HepG2 (cell line): ENCODE results near the gene RLN3. TPM values are rescaled to one million over a fixed set of nuclear protein-coding genes. Genes with fewer than 3 reads are reported as not detected.
A peak's percentile ranks its signal among the peaks of the same experiment; 100 is the strongest.

ENCODE experiments used
- ATAC-seq: fragments of 200-7000 bp; cut with Tn5 transposase; 3 replicates; pipeline ENCODE4 v1.9.1; 2020; ENCODE audit warnings: mild to moderate bottlenecking, moderate library complexity
- BruUV-seq: library from RNA; stranded (reverse); fragments of 400-500 nt; replicated peaks from 2 replicates; lab custom pipeline; 2021; lab: Mats Ljungman, UMichigan
- CTCF ChIA-PET: fragments of 300-600 bp; formaldehyde crosslinking; extraction: SDS; loops from one replicate; lab custom pipeline; 2021; ENCODE audit warnings: low total read pairs, inconsistent platforms, low intra/inter-chr PET ratio; lab: Yijun Ruan, JAX
- POLR2A ChIA-PET: fragments of 350-600 bp; sonication (Branson Sonifier 250); formaldehyde crosslinking; loops from one replicate; lab custom pipeline; 2020; ENCODE audit warnings: antibody characterized with exemption, inconsistent platforms; lab: Yijun Ruan, JAX
- DNase-seq: peaks from one replicate; pipeline ENCODE4 v3.0.0-alpha.2; 2015; ENCODE audit warnings: low spot score
- FAIRE-seq: peaks from 3 replicates; lab custom pipeline; 2011; peaks lifted over from hg19 to GRCh38; lab: Jason Lieb, UNC
- H2AFZ ChIP-seq: one replicate; pipeline ENCODE4 v1.6.1; 2011; ENCODE audit warnings: low read length, inconsistent platforms
- H3K27ac ChIP-seq: fragments of 300-600 bp; 3 replicates; pipeline ENCODE4 v1.8.0; 2011; ENCODE audit warnings: mixed run types, mild to moderate bottlenecking, mixed read lengths, low read length, inconsistent platforms; ENCODE audit not compliant: insufficient read depth; ENCODE audit errors: extremely low read length
- H3K27me3 ChIP-seq, 2 experiments: fragments of 200-600 bp in 1 of 2; 2 replicates in 1 of 2; 3 replicates in 1 of 2; pipeline versions ENCODE4 v1.6.0 to v1.8.0; 2011; ENCODE audit warnings: low read length in 2 of 2, mild to moderate bottlenecking in 2 of 2, moderate library complexity in 2 of 2, inconsistent platforms in 1 of 2; ENCODE audit not compliant: insufficient read depth in 2 of 2, control insufficient read depth in 1 of 2
- H3K36me3 ChIP-seq, 2 experiments: fragments of 200-600 bp in 1 of 2; replicated peaks in 1 of 2; 2 replicates in 1 of 2; 3 replicates in 1 of 2; pipeline versions ENCODE4 v1.5.1 to v1.8.0; 2011; ENCODE audit warnings: low read length in 2 of 2, inconsistent platforms in 1 of 2; ENCODE audit not compliant: insufficient read depth in 2 of 2, control insufficient read depth in 1 of 2
- H3K4me1 ChIP-seq: 2 replicates; pipeline ENCODE4 v1.5.1; 2012; ENCODE audit warnings: low read length, inconsistent platforms; ENCODE audit not compliant: insufficient read depth
- H3K4me2 ChIP-seq: 2 replicates; pipeline ENCODE4 v1.6.0; 2011; ENCODE audit warnings: low read depth, low read length, inconsistent platforms
- H3K4me3 ChIP-seq, 3 experiments: fragments of 200-600 bp in 1 of 3; sonication (generic), shearing (Covaris generic) in 1 of 3; replicated peaks in 1 of 3; 2 replicates each; pipeline ENCODE4 v1.5.1; 2011 to 2016; ENCODE audit warnings: low read length in 3 of 3, inconsistent platforms in 2 of 3, low read depth in 2 of 3, mild to moderate bottlenecking in 2 of 3, control low read depth in 1 of 3, mixed read lengths in 1 of 3; ENCODE audit not compliant: insufficient read depth in 1 of 3
- H3K79me2 ChIP-seq: one replicate; pipeline ENCODE4 v1.6.1; 2011; ENCODE audit warnings: low read length, inconsistent platforms; ENCODE audit not compliant: insufficient read depth
- H3K9ac ChIP-seq: 2 replicates; pipeline ENCODE4 v1.6.0; 2011; ENCODE audit warnings: mild to moderate bottlenecking, low read depth, low read length, inconsistent platforms; ENCODE audit not compliant: insufficient read depth
- H3K9me3 ChIP-seq: 2 replicates; pipeline ENCODE4 v1.5.1; 2012; ENCODE audit warnings: mild to moderate bottlenecking, low read length
- H4K20me1 ChIP-seq: 2 replicates; pipeline ENCODE4 v1.6.0; 2011; ENCODE audit warnings: inconsistent platforms, mild to moderate bottlenecking, low read length, moderate library complexity; ENCODE audit not compliant: insufficient read depth
- ARNT ChIP-seq: fragments of 450-650 bp; IDR thresholded peaks from 2 replicates; pipeline ENCODE4 v1.6.1; 2017
- HNF4A ChIP-seq: sonication (generic); formaldehyde crosslinking; IDR thresholded peaks from 2 replicates; pipeline ENCODE4 v1.4.0; 2020; ENCODE audit warnings: missing genetic modification reagents
- NAIF1 ChIP-seq: sonication (generic); formaldehyde crosslinking; IDR thresholded peaks from 2 replicates; pipeline ENCODE4 v1.5.0; 2020; ENCODE audit warnings: mild to moderate bottlenecking, missing genetic modification reagents, borderline replicate concordance
- NFE2L2 ChIP-seq: fragments of 150-350 bp; IDR thresholded peaks from 2 replicates; pipeline ENCODE4 v1.6.1; 2014; ENCODE audit warnings: low read length
- ZFP36 ChIP-seq: fragments of 150-350 bp; IDR thresholded peaks from 2 replicates; pipeline ENCODE4 v1.6.1; 2018; ENCODE audit warnings: borderline replicate concordance, low read length, low read depth; ENCODE audit not compliant: partially characterized antibody
- ZNF496 ChIP-seq: sonication (generic); formaldehyde crosslinking; IDR thresholded peaks from 2 replicates; pipeline ENCODE4 v1.8.1; 2023; ENCODE audit warnings: mild to moderate bottlenecking, moderate library complexity, missing genetic modification reagents; ENCODE audit not compliant: insufficient replicate concordance
- ZNF577 ChIP-seq: sonication (generic); formaldehyde crosslinking; IDR thresholded peaks from 2 replicates; pipeline ENCODE4 v1.4.0; 2020; ENCODE audit warnings: mild to moderate bottlenecking, low read depth, missing genetic modification reagents, borderline replicate concordance
- ZNF879 ChIP-seq: sonication (generic); formaldehyde crosslinking; IDR thresholded peaks from 2 replicates; pipeline ENCODE4 v1.8.1; 2023; ENCODE audit warnings: missing genetic modification reagents
- ZSCAN31 ChIP-seq: sonication (generic); formaldehyde crosslinking; IDR thresholded peaks from 2 replicates; pipeline ENCODE4 v1.5.0; 2020; ENCODE audit warnings: low read depth, mild to moderate bottlenecking, missing genetic modification reagents
- WGBS: methylation state at CpG from one replicate; pipeline ENCODE4 v1.1.6; 2017; ENCODE audit warnings: low lambda C conversion rate; 5-methylcytosine and 5-hydroxymethylcytosine counted together
- in situ Hi-C: cut with HindIII; loops from 2 replicates; pipeline ENCODE4 v1.10.0; 2017; ENCODE audit warnings: low pct_unique_long_range_greater_than_20kb; ENCODE audit not compliant: extremely low pct_ligation_motif_present
- intact Hi-C: fragments of 100-400 bp; cut with micrococcal nuclease; formaldehyde crosslinking; loops from one replicate; pipeline ENCODE4 v1.10.0; 2022; ENCODE audit not compliant: unreplicated experiment
- polyA plus RNA-seq, 8 experiments: library from polyadenylated mRNA; depleted of rRNA in 3 of 8; stranded (reverse) in 7 of 8; unstranded in 1 of 8; fragments of >200 nt; fragmentation: Illumina TruSeq in 4 of 8; extraction: Trizol in 4 of 8; gene quantifications; 2 replicates each; pipeline versions ENCODE4 v1.2.1 to v1.2.3, GENCODE V29; 2011 to 2016; ENCODE audit warnings: low read depth in 4 of 8, missing spikeins in 1 of 8, mixed read lengths in 1 of 8; ENCODE audit not compliant: insufficient read depth in 1 of 8
- total RNA-seq, 5 experiments: library from RNA; depleted of rRNA; stranded (reverse); fragments of >200 nt; fragmentation: Illumina TruSeq; extraction: Trizol; gene quantifications; 2 replicates each; pipeline ENCODE4 v1.2.3, GENCODE V29; 2016; ENCODE audit warnings: low read depth in 1 of 5
- TF ChIP-seq, protein P1 (sequence below): sonication (generic); formaldehyde crosslinking; IDR thresholded peaks from 2 replicates; pipeline ENCODE4 v1.9.0; 2021; ENCODE audit warnings: mild to moderate bottlenecking, missing genetic modification reagents
- TF ChIP-seq, protein P2 (sequence below): sonication (generic); formaldehyde crosslinking; IDR thresholded peaks from 2 replicates; pipeline ENCODE4 v1.5.0; 2020; ENCODE audit warnings: mild to moderate bottlenecking, missing genetic modification reagents
- TF ChIP-seq, protein P3 (sequence below): sonication (generic); formaldehyde crosslinking; IDR thresholded peaks from 2 replicates; pipeline ENCODE4 v1.4.0; 2020; ENCODE audit warnings: mild to moderate bottlenecking, missing genetic modification reagents

Gene RLN3
- total and polyA plus RNA-seq, 2 of the 13 experiments (the other 11 are each of a cell fraction or from before 2014, with no cell fraction given) = not detected

DNA sequence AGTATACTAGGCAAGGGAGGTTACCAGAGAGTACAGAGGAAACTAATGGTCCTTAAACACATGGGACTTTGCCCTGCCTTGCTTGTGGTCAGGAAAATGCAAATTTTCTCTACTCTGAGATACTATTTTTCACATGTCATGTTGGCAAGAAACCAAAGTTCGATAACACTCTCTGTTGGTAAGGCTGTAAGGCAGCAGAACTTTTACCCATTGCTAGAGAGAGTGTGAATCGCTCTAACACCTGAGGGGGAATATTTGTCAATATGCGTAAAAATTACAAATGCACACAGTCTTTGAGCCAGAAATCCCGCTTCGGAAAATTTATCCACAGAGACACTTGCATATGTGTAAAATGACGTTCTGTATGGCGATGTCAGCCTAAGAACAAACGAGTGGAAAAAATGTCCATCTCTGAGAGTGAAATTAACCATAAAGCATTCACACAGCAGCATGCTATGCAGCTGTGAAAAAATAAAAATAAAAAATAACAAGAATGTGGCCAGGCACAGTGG is 12.4 kb upstream of the RLN3 start (continued):
- TF ChIP-seq ZNF577 (CRISPR knock-in tag) = no peak
- TF ChIP-seq, protein P1, sequence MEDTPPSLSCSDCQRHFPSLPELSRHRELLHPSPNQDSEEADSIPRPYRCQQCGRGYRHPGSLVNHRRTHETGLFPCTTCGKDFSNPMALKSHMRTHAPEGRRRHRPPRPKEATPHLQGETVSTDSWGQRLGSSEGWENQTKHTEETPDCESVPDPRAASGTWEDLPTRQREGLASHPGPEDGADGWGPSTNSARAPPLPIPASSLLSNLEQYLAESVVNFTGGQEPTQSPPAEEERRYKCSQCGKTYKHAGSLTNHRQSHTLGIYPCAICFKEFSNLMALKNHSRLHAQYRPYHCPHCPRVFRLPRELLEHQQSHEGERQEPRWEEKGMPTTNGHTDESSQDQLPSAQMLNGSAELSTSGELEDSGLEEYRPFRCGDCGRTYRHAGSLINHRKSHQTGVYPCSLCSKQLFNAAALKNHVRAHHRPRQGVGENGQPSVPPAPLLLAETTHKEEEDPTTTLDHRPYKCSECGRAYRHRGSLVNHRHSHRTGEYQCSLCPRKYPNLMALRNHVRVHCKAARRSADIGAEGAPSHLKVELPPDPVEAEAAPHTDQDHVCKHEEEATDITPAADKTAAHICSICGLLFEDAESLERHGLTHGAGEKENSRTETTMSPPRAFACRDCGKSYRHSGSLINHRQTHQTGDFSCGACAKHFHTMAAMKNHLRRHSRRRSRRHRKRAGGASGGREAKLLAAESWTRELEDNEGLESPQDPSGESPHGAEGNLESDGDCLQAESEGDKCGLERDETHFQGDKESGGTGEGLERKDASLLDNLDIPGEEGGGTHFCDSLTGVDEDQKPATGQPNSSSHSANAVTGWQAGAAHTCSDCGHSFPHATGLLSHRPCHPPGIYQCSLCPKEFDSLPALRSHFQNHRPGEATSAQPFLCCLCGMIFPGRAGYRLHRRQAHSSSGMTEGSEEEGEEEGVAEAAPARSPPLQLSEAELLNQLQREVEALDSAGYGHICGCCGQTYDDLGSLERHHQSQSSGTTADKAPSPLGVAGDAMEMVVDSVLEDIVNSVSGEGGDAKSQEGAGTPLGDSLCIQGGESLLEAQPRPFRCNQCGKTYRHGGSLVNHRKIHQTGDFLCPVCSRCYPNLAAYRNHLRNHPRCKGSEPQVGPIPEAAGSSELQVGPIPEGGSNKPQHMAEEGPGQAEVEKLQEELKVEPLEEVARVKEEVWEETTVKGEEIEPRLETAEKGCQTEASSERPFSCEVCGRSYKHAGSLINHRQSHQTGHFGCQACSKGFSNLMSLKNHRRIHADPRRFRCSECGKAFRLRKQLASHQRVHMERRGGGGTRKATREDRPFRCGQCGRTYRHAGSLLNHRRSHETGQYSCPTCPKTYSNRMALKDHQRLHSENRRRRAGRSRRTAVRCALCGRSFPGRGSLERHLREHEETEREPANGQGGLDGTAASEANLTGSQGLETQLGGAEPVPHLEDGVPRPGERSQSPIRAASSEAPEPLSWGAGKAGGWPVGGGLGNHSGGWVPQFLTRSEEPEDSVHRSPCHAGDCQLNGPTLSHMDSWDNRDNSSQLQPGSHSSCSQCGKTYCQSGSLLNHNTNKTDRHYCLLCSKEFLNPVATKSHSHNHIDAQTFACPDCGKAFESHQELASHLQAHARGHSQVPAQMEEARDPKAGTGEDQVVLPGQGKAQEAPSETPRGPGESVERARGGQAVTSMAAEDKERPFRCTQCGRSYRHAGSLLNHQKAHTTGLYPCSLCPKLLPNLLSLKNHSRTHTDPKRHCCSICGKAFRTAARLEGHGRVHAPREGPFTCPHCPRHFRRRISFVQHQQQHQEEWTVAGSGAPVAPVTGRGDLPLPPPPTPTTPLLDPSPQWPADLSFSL (CRISPR knock-in tag) = no peak
- no peak for TF ChIP-seq ZSCAN31
- no peak for TF ChIP-seq NAIF1 (CRISPR knock-in tag)
- peak; percentile 40; the same call in 1 of the 2 replicates for TF ChIP-seq HNF4A (CRISPR knock-in tag)

DNA sequence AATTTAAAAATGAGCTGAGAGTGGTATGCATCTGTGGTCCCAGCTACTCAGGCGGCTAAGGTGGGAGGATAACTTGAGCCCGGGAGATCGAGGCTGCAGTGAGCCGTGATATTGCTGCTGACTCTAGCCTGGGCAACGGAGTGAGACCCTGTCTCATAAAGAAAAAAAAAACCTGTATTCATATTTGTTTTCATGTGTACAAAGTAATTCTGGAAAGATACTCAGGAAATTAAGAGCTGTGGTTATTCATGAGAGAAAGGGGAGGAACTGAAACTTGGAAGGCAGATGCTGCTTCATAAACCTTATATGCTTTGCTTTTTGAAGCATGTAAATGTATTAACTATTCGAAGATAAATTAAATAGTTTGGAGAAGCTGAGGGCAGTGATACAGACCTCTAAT is 8.8 kb upstream of the RLN3 start:
- 33% methylated on average over 6 of the region's 6 CpGs for WGBS
- Histone ChIP-seq H3K9ac (no peak overlapping the region), H3K27me3 (no peaks in the 10 kb centered on the region), H4K20me1 (no peaks in the 10 kb centered on the region), H3K79me2 (no peaks in the 10 kb centered on the region), H3K36me3 (no peaks in the 10 kb centered on the region), H3K4me2 (no peak overlapping the region), H3K4me3 (no peak overlapping the region), H2AFZ (no peak overlapping the region), H3K4me1 (peaks cover 49% of the 10 kb centered on the region), H3K9me3 (no peaks in the 10 kb centered on the region), H3K27ac (no peak overlapping the region)
- CTCF ChIA-PET = no interaction called here
- in situ Hi-C loops = no loop called here
- FAIRE-seq = no peak
- intact Hi-C loops = no loop called here
- no TSS peak for BruUV-seq
- no peak for DNase-seq
- POLR2A ChIA-PET = interaction anchor here (0.6 kb wide), 1 partner anchor 13 kb away, joined by 3 read pairs; the partner anchor contains the start of gene RFX1
- TF ChIP-seq, protein P2, sequence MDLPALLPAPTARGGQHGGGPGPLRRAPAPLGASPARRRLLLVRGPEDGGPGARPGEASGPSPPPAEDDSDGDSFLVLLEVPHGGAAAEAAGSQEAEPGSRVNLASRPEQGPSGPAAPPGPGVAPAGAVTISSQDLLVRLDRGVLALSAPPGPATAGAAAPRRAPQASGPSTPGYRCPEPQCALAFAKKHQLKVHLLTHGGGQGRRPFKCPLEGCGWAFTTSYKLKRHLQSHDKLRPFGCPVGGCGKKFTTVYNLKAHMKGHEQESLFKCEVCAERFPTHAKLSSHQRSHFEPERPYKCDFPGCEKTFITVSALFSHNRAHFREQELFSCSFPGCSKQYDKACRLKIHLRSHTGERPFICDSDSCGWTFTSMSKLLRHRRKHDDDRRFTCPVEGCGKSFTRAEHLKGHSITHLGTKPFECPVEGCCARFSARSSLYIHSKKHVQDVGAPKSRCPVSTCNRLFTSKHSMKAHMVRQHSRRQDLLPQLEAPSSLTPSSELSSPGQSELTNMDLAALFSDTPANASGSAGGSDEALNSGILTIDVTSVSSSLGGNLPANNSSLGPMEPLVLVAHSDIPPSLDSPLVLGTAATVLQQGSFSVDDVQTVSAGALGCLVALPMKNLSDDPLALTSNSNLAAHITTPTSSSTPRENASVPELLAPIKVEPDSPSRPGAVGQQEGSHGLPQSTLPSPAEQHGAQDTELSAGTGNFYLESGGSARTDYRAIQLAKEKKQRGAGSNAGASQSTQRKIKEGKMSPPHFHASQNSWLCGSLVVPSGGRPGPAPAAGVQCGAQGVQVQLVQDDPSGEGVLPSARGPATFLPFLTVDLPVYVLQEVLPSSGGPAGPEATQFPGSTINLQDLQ (CRISPR knock-in tag) = no peak
- TF ChIP-seq NFE2L2 (no peak), ZNF496 (CRISPR knock-in tag) (no peak), ARNT (no peak), ZFP36 (no peak), ZNF879 (CRISPR knock-in tag) (no peak)
- TF ChIP-seq, protein P3, sequence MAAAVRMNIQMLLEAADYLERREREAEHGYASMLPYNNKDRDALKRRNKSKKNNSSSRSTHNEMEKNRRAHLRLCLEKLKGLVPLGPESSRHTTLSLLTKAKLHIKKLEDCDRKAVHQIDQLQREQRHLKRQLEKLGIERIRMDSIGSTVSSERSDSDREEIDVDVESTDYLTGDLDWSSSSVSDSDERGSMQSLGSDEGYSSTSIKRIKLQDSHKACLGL (CRISPR knock-in tag) = no peak
- ATAC-seq = no peak
